Measurements from ENCODE around the gene FYTTD1. TPM values are rescaled to one million over a fixed set of nuclear protein-coding genes. Genes with fewer than 3 reads are reported as not detected.

FYTTD1 gene
- total and polyA plus RNA-seq, 2 experiments from 2014 or later, result 24.3 to 62.8 TPM

DNA sequence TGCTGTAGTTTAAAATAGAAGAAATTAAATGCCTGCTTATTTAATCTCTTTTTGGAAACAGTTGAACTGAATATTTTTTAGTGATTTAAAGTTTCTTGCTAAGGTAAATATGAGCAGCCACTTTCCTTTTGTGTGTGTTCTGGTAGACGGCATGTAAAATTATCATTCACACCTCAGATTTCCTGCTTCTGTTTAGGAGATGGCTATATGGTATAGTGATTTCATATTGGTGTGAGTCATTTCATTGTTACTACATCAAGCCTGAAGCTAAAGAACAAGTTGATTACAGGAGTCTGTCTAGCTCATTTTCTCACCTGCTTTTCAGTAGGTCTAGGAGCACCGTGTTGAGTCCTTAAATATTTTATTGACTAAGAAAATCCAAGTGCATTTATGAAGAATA, 43.6 kb downstream of the FYTTD1 start:
- H3K36me3 ChIP-seq, result no peaks in the 10 kb centered on the region
- no peaks in the 10 kb centered on the region for H3K27me3 ChIP-seq
- DNase-seq (ENCODE audit: low read depth in 1 of 2, low spot score in 1 of 2), result peak in 1 of 2 donors; percentile 46
- no peak overlapping the region for H3K27ac ChIP-seq
- TF ChIP-seq, protein P1, sequence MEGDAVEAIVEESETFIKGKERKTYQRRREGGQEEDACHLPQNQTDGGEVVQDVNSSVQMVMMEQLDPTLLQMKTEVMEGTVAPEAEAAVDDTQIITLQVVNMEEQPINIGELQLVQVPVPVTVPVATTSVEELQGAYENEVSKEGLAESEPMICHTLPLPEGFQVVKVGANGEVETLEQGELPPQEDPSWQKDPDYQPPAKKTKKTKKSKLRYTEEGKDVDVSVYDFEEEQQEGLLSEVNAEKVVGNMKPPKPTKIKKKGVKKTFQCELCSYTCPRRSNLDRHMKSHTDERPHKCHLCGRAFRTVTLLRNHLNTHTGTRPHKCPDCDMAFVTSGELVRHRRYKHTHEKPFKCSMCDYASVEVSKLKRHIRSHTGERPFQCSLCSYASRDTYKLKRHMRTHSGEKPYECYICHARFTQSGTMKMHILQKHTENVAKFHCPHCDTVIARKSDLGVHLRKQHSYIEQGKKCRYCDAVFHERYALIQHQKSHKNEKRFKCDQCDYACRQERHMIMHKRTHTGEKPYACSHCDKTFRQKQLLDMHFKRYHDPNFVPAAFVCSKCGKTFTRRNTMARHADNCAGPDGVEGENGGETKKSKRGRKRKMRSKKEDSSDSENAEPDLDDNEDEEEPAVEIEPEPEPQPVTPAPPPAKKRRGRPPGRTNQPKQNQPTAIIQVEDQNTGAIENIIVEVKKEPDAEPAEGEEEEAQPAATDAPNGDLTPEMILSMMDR (IDR thresholded peaks at IDR 0.05; ENCODE audit: low read depth, low read length), result no peak
- H3K4me1 ChIP-seq (ENCODE audit: low read depth), result no peaks in the 10 kb centered on the region
- H3K4me3 ChIP-seq, result no peak overlapping the region
- H3K9me3 ChIP-seq (ENCODE audit: low read depth), result no peaks in the 10 kb centered on the region

- no peak overlapping the region for H3K4me3 ChIP-seq
- H3K36me3 ChIP-seq, result no peaks in the 10 kb centered on the region
- TF ChIP-seq, protein P1 (IDR thresholded peaks at IDR 0.05; ENCODE audit: low read depth, low read length), result no peak
Observed at GRCh38 chr3:197794115-197794514, 44.4 kb downstream of the FYTTD1 start.

GRCh38 chr3:197795200-197795599, 45.5 kb downstream of the FYTTD1 start:
- DNase-seq (ENCODE audit: low read depth in 1 of 2, low spot score in 1 of 2), result peak in 1 of 2 donors; percentile 71
- H3K9me3 ChIP-seq (ENCODE audit: low read depth), result no peaks in the 10 kb centered on the region

More at GRCh38 chr3:197794115-197794514, 44.4 kb downstream of the FYTTD1 start:
- Histone ChIP-seq H3K9me3 (ENCODE audit: low read depth) (no peaks in the 10 kb centered on the region), H3K4me1 (ENCODE audit: low read depth) (peaks cover 5% of the 10 kb centered on the region), H3K27me3 (no peaks in the 10 kb centered on the region), H3K27ac (no peak overlapping the region)
- DNase-seq (ENCODE audit: low read depth in 1 of 2, low spot score in 1 of 2), result no peak

GRCh38 chr3:197796087-197796486, 46.4 kb downstream of the FYTTD1 start:
- peaks cover 9% of the 10 kb centered on the region for H3K4me1 ChIP-seq (ENCODE audit: low read depth)
- no peak for DNase-seq (ENCODE audit: low read depth in 1 of 2, low spot score in 1 of 2)
- H3K27ac ChIP-seq, result no peak overlapping the region
- H3K36me3 ChIP-seq, result no peaks in the 10 kb centered on the region
- no peaks in the 10 kb centered on the region for H3K27me3 ChIP-seq
- TF ChIP-seq, protein P1 (IDR thresholded peaks at IDR 0.05; ENCODE audit: low read depth, low read length), result no peak
- H3K4me3 ChIP-seq, result no peak overlapping the region
- no peaks in the 10 kb centered on the region for H3K9me3 ChIP-seq (ENCODE audit: low read depth)

More at GRCh38 chr3:197795200-197795599, 45.5 kb downstream of the FYTTD1 start:
- Histone ChIP-seq H3K4me3 (no peak overlapping the region), H3K27me3 (no peaks in the 10 kb centered on the region), H3K27ac (no peak overlapping the region), H3K36me3 (no peaks in the 10 kb centered on the region), H3K4me1 (ENCODE audit: low read depth) (peaks cover 9% of the 10 kb centered on the region)
- TF ChIP-seq, protein P1 (IDR thresholded peaks at IDR 0.05; ENCODE audit: low read depth, low read length), result no peak

- no peak for DNase-seq (ENCODE audit: low read depth in 1 of 2, low spot score in 1 of 2)
- Histone ChIP-seq H3K4me3 (no peak overlapping the region), H3K36me3 (no peaks in the 10 kb centered on the region), H3K9me3 (ENCODE audit: low read depth) (no peaks in the 10 kb centered on the region), H3K27ac (peak overlapping the region; percentile 60), H3K27me3 (no peaks in the 10 kb centered on the region), H3K4me1 (ENCODE audit: low read depth) (peaks cover 9% of the 10 kb centered on the region)
- TF ChIP-seq, protein P1 (IDR thresholded peaks at IDR 0.05; ENCODE audit: low read depth, low read length), result no peak
Observed at GRCh38 chr3:197798863-197799262, 49.2 kb downstream of the FYTTD1 start.

All from cardiac muscle cell (in vitro differentiated cells and primary cell).